NCI-H524 (cell line): ENCODE results near the gene SRP72.

Experiments
- DNase-seq, 2 experiments: peaks; one replicate each; lab custom pipeline; 2025; lab: John Stamatoyannopoulos, UW

SRP72 gene

GRCh38 chr4:56465599-56466295 lies 1.7 kb upstream of the SRP72 start:
- DNase-seq, result peak in 1 of 2 experiments; percentile 13

GRCh38 chr4:56466296-56466761 lies 1.1 kb upstream of the SRP72 start:
- DNase-seq, result peak in 1 of 2 experiments; percentile 1

GRCh38 chr4:56466910-56467283 lies 520 bp upstream of the SRP72 start:
- no peak for DNase-seq

GRCh38 chr4:56468097-56468422 lies 643 bp downstream of the SRP72 start:
- DNase-seq, result peak in 1 of 2 experiments; percentile 43

- DNase-seq, result no peak
Measured at GRCh38 chr4:56469489-56470210, 2.2 kb downstream of the SRP72 start.

- DNase-seq, result no peak
Measured at GRCh38 chr4:56475917-56476316, 8.5 kb downstream of the SRP72 start.

GRCh38 chr4:56477192-56477702 lies 9.8 kb downstream of the SRP72 start:
- DNase-seq, result no peak

- no peak for DNase-seq
Measured at GRCh38 chr4:56480691-56481090, 13.3 kb downstream of the SRP72 start.

GRCh38 chr4:56496241-56496640 lies 28.8 kb downstream of the SRP72 start:
- no peak for DNase-seq

GRCh38 chr4:56505269-56506130 lies 38.1 kb downstream of the SRP72 start, which contains the start of gene ARL9:
TSS of gene ARL9 (plus strand) at chr4:56505791. CDS start at chr4:56505863, 72 bp downstream.
- DNase-seq, result peak in 1 of 2 experiments; percentile 4

GRCh38 chr4:56511098-56511497 lies 43.7 kb downstream of the SRP72 start:
- no peak for DNase-seq

GRCh38 chr4:56512166-56512565 lies 44.7 kb downstream of the SRP72 start:
- DNase-seq, result no peak

- no peak for DNase-seq
Measured at GRCh38 chr4:56513517-56513916, 46.1 kb downstream of the SRP72 start.

- peak; percentile 62 to 83 for DNase-seq
Measured at GRCh38 chr4:56530269-56531148, 63.1 kb downstream of the SRP72 start.

GRCh38 chr4:56531149-56531770 lies 63.8 kb downstream of the SRP72 start:
- DNase-seq, result no peak

GRCh38 chr4:56531823-56532222 lies 64.4 kb downstream of the SRP72 start:
- DNase-seq, result no peak

GRCh38 chr4:56532239-56532638 lies 64.8 kb downstream of the SRP72 start:
- no peak for DNase-seq

- no peak for DNase-seq
Measured at GRCh38 chr4:56535915-56536314, 68.5 kb downstream of the SRP72 start.

- no peak for DNase-seq
Measured at GRCh38 chr4:56537147-56537546, 69.7 kb downstream of the SRP72 start.

GRCh38 chr4:56540826-56541225 lies 73.4 kb downstream of the SRP72 start:
- no peak for DNase-seq
